Measurements from ENCODE around the gene DNAH14. TPM values are rescaled to one million over a fixed set of nuclear protein-coding genes. Genes with fewer than 3 reads are reported as not detected.

Gene DNAH14
- polyA plus RNA-seq, 1 experiment, result 11.1 TPM

GRCh38 chr1:225446981-225447615 lies 517.6 kb downstream of the DNAH14 start:
- Histone ChIP-seq H3K4me3 (ENCODE audit: low read depth, low read length) (no peak overlapping the region), H3K27me3 (ENCODE audit: control insufficient read depth, insufficient read depth, low read length) (no peaks in the 10 kb centered on the region), H3K9me3 (ENCODE audit: control insufficient read depth, insufficient read depth, low read length) (no peaks in the 10 kb centered on the region; the same call in 1 of the 2 replicates), H3K27ac (ENCODE audit: low read depth, low read length) (no peak overlapping the region)
- TF ChIP-seq, protein P1, sequence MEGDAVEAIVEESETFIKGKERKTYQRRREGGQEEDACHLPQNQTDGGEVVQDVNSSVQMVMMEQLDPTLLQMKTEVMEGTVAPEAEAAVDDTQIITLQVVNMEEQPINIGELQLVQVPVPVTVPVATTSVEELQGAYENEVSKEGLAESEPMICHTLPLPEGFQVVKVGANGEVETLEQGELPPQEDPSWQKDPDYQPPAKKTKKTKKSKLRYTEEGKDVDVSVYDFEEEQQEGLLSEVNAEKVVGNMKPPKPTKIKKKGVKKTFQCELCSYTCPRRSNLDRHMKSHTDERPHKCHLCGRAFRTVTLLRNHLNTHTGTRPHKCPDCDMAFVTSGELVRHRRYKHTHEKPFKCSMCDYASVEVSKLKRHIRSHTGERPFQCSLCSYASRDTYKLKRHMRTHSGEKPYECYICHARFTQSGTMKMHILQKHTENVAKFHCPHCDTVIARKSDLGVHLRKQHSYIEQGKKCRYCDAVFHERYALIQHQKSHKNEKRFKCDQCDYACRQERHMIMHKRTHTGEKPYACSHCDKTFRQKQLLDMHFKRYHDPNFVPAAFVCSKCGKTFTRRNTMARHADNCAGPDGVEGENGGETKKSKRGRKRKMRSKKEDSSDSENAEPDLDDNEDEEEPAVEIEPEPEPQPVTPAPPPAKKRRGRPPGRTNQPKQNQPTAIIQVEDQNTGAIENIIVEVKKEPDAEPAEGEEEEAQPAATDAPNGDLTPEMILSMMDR (IDR thresholded peaks at IDR 0.05; ENCODE audit: low read depth, low read length), result no peak
- CTCF ChIA-PET, result interaction anchor here (2.4 to 2.8 kb wide), 2 partner anchors 9 to 28 kb away, joined by 6 to 7 read pairs; no protein-coding TSS in a partner anchor
- DNase-seq (ENCODE audit: low read depth, low spot score), result no peak
- POLR2A ChIA-PET, result interaction anchor here (0.7 kb wide), 1 partner anchor 1080 kb away, joined by 4 read pairs; no protein-coding TSS in a partner anchor

DNA sequence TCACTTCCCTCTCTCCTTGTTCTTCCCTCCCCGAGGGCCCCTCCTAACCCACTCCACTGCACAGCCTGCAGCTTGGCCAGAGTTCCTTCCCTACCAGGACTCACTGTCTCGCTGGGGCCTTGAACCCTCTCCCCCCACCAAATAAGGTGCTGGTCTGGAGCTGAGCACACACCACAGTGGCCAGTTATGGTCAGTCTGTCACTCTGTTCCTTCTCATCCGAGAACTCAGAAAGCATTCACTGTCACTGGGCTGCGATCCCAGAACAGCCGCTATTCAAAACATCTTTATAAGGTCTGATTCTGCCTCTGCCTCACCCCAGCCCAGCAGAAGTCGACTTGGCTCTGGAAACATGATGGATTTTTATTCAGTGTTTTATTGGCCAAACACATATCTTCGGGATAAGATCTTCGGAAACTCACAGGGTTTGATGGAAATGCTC lies 518.2 kb downstream of the DNAH14 start:
- no peak overlapping the region for H3K4me3 ChIP-seq (ENCODE audit: low read depth, low read length)
- H3K27me3 ChIP-seq (ENCODE audit: control insufficient read depth, insufficient read depth, low read length), result no peaks in the 10 kb centered on the region
- DNase-seq (ENCODE audit: low read depth, low spot score), result no peak
- H3K27ac ChIP-seq (ENCODE audit: low read depth, low read length), result no peak overlapping the region
- POLR2A ChIA-PET, result no interaction called here
- TF ChIP-seq, protein P1 (IDR thresholded peaks at IDR 0.05; ENCODE audit: low read depth, low read length), result no peak
- H3K9me3 ChIP-seq (ENCODE audit: control insufficient read depth, insufficient read depth, low read length), result no peaks in the 10 kb centered on the region; the same call in 1 of the 2 replicates
- CTCF ChIA-PET, result interaction anchor here (1.4 to 2.4 kb wide), 2 partner anchors 9 to 27 kb away, joined by 4 to 6 read pairs; no protein-coding TSS in a partner anchor

DNA sequence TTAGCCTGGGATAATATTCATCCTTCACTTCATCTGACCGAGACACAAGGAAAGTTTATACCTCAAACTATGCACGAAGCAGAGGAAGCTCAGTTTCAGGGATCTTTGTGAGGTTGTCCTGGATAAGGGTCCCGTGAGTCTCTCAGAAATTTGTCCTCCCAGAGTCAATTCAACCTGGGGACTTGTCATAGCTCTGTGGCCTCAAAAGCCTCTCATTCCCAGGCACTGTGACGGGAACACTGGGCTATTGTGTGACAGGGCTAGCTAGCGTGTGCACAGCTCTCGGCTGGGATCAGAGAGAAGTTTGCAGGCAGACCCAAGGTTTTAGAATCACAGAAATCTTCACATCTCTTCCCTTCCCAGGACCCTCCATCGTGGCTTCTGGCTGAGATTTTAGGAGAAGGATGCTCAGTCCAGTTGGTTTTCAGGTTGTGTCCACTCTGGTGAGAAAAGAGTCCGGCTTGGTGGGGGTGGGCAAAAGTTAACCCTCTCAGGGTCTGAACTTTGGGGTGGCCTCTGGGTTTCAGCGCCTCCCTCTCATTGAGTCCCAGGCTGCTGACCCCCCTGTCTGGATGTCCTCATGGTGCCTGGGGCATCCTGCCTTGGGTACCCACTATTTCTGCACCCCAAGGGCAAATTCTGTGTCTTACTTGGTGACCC lies 518.8 kb downstream of the DNAH14 start:
- Histone ChIP-seq H3K27me3 (ENCODE audit: control insufficient read depth, insufficient read depth, low read length) (no peaks in the 10 kb centered on the region), H3K9me3 (ENCODE audit: control insufficient read depth, insufficient read depth, low read length) (no peaks in the 10 kb centered on the region; the same call in 1 of the 2 replicates), H3K4me3 (ENCODE audit: low read depth, low read length) (no peak overlapping the region), H3K27ac (ENCODE audit: low read depth, low read length) (no peak overlapping the region)
- ChIA-PET POLR2A (no interaction called here), CTCF (interaction anchor here (1.4 to 2.4 kb wide), 2 partner anchors 10 to 26 kb away, joined by 4 to 6 read pairs; no protein-coding TSS in a partner anchor)
- TF ChIP-seq, protein P1 (IDR thresholded peaks at IDR 0.05; ENCODE audit: low read depth, low read length), result no peak
- no peak for DNase-seq (ENCODE audit: low read depth, low spot score)
